HepG2 (cell line): ENCODE data around the gene BTBD19. TPM values are rescaled to one million over a fixed set of nuclear protein-coding genes. Genes with fewer than 3 reads are reported as not detected.

Source experiments
- ARNTL ChIP-seq: sonication (generic); formaldehyde crosslinking; IDR thresholded peaks from 2 replicates; pipeline ENCODE4 v1.4.0; 2020; ENCODE audit warnings: mild to moderate bottlenecking, missing genetic modification reagents
- ATRX ChIP-seq: sonication (generic); formaldehyde crosslinking; IDR thresholded peaks from 2 replicates; pipeline ENCODE4 v1.4.0; 2020; ENCODE audit warnings: missing genetic modification reagents, borderline replicate concordance
- CBFB ChIP-seq: sonication (generic); formaldehyde crosslinking; IDR thresholded peaks from 2 replicates; pipeline ENCODE4 v1.4.0; 2020; ENCODE audit warnings: missing genetic modification reagents
- CREM ChIP-seq, 2 experiments: sonication (generic) in 1 of 2; formaldehyde crosslinking in 1 of 2; IDR thresholded peaks; 2 replicates each; pipeline versions ENCODE4 v1.4.0 to v1.6.1; 2016 to 2020; ENCODE audit warnings: antibody characterized with exemption in 1 of 2, mild to moderate bottlenecking in 1 of 2, missing genetic modification reagents in 1 of 2
- HOXA3 ChIP-seq: sonication (generic); formaldehyde crosslinking; IDR thresholded peaks from 2 replicates; pipeline ENCODE4 v1.5.0; 2020; ENCODE audit warnings: missing genetic modification reagents
- MATR3 ChIP-seq: sonication (generic); formaldehyde crosslinking; IDR thresholded peaks from 2 replicates; pipeline ENCODE4 v1.4.0; 2020; ENCODE audit warnings: missing genetic modification reagents
- NFKB2 ChIP-seq: sonication (generic); formaldehyde crosslinking; IDR thresholded peaks from 2 replicates; pipeline ENCODE4 v1.4.0; 2020; ENCODE audit warnings: missing genetic modification reagents, borderline replicate concordance
- SAFB2 ChIP-seq: sonication (generic); formaldehyde crosslinking; IDR thresholded peaks from 2 replicates; pipeline ENCODE4 v1.5.1; 2020; ENCODE audit warnings: missing genetic modification reagents, low read depth, mild to moderate bottlenecking, borderline replicate concordance
- SMYD3 ChIP-seq: sonication (generic); formaldehyde crosslinking; IDR thresholded peaks from 2 replicates; pipeline ENCODE4 v1.8.1; 2023; ENCODE audit warnings: mild to moderate bottlenecking, missing genetic modification reagents
- STAT5B ChIP-seq: sonication (generic); formaldehyde crosslinking; IDR thresholded peaks from 2 replicates; pipeline ENCODE4 v1.4.0; 2020; ENCODE audit warnings: missing genetic modification reagents
- TRIM24 ChIP-seq: sonication (generic); formaldehyde crosslinking; IDR thresholded peaks from 2 replicates; pipeline ENCODE4 v1.8.0; 2022; ENCODE audit warnings: mild to moderate bottlenecking, missing genetic modification reagents
- ZNF136 ChIP-seq: sonication (generic); formaldehyde crosslinking; IDR thresholded peaks from 2 replicates; pipeline ENCODE4 v1.8.1; 2022; ENCODE audit warnings: low read depth, mild to moderate bottlenecking, moderate library complexity, missing genetic modification reagents
- ZNF343 ChIP-seq: sonication (generic); formaldehyde crosslinking; IDR thresholded peaks from 2 replicates; pipeline ENCODE4 v1.4.0; 2020; ENCODE audit warnings: mild to moderate bottlenecking, missing genetic modification reagents
- ZNF350 ChIP-seq: sonication (generic); formaldehyde crosslinking; IDR thresholded peaks from 2 replicates; pipeline ENCODE4 v1.4.0; 2020; ENCODE audit warnings: mild to moderate bottlenecking, low read depth, missing genetic modification reagents, borderline replicate concordance
- ZNF567 ChIP-seq: sonication (generic); formaldehyde crosslinking; IDR thresholded peaks from 2 replicates; pipeline ENCODE4 v1.8.1; 2023; ENCODE audit warnings: mild to moderate bottlenecking, missing genetic modification reagents, borderline replicate concordance
- polyA plus RNA-seq, 8 experiments: library from polyadenylated mRNA; depleted of rRNA in 3 of 8; stranded (reverse) in 7 of 8; unstranded in 1 of 8; fragments of >200 nt; fragmentation: Illumina TruSeq in 4 of 8; extraction: Trizol in 4 of 8; gene quantifications; 2 replicates each; pipeline versions ENCODE4 v1.2.1 to v1.2.3, GENCODE V29; 2011 to 2016; ENCODE audit warnings: low read depth in 4 of 8, missing spikeins in 1 of 8, mixed read lengths in 1 of 8; ENCODE audit not compliant: insufficient read depth in 1 of 8
- total RNA-seq, 5 experiments: library from RNA; depleted of rRNA; stranded (reverse); fragments of >200 nt; fragmentation: Illumina TruSeq; extraction: Trizol; gene quantifications; 2 replicates each; pipeline ENCODE4 v1.2.3, GENCODE V29; 2016; ENCODE audit warnings: low read depth in 1 of 5
- TF ChIP-seq, protein P1 (sequence below): sonication (generic); formaldehyde crosslinking; IDR thresholded peaks from 2 replicates; pipeline ENCODE4 v1.8.1; 2023; ENCODE audit warnings: mild to moderate bottlenecking, inconsistent platforms, moderate library complexity, missing genetic modification reagents, borderline replicate concordance
- TF ChIP-seq, protein P2 (sequence below): sonication (generic); formaldehyde crosslinking; IDR thresholded peaks from 2 replicates; pipeline ENCODE4 v1.4.0; 2020; ENCODE audit warnings: missing genetic modification reagents
- TF ChIP-seq, protein P3 (sequence below): IDR thresholded peaks from 2 replicates; pipeline ENCODE4 v1.6.1; 2016
- TF ChIP-seq, protein P4 (sequence below): sonication (generic); formaldehyde crosslinking; IDR thresholded peaks from 2 replicates; pipeline ENCODE4 v1.5.0; 2020; ENCODE audit warnings: missing genetic modification reagents
- TF ChIP-seq, protein P5 (sequence below): sonication (generic); formaldehyde crosslinking; IDR thresholded peaks from 2 replicates; pipeline ENCODE4 v1.4.0; 2020; ENCODE audit warnings: missing genetic modification reagents
- TF ChIP-seq, protein P6 (sequence below): sonication (generic); formaldehyde crosslinking; IDR thresholded peaks from 2 replicates; pipeline ENCODE4 v1.4.0; 2020; ENCODE audit warnings: mild to moderate bottlenecking, missing genetic modification reagents

BTBD19 gene
- total and polyA plus RNA-seq, 2 of the 13 experiments (the other 11 are each of a cell fraction or from before 2014, with no cell fraction given), result 2.7 to 6.7 TPM

DNA sequence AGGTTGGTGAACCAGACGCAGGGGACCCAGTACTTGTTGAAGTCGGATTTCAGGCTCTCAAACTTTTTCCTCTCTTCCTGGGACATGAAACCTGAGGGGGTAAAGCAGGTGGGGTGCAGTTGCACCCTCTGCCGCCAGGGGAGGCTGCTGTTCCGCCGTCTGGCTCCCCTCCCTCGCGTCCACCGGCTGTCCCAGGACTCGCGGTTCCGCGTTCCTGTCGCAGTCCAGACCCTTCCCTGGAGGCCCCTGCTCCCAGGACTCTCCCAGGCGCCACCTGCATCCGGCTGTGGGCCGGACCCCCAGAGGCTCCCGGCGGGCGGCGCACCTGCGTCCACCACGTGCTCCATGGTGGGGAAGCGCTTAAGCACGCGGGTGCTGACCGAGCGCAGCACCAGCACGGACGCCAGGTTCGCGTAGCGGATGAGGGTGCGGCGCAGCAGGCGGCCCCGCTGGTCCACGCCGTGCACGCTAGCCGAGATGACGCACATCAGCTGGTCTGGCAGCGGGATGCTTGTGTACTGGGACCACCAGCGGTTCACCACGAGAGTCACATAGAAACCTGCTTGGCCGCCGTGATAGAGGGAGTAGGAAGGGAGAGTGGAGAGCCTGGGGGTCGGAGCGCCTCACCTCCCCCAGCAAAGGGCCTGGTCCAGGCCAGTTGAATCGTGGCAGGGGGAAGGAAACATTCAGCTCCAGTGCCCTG, 22.0 kb upstream of the BTBD19 start (continued):
- TF ChIP-seq, protein P1, sequence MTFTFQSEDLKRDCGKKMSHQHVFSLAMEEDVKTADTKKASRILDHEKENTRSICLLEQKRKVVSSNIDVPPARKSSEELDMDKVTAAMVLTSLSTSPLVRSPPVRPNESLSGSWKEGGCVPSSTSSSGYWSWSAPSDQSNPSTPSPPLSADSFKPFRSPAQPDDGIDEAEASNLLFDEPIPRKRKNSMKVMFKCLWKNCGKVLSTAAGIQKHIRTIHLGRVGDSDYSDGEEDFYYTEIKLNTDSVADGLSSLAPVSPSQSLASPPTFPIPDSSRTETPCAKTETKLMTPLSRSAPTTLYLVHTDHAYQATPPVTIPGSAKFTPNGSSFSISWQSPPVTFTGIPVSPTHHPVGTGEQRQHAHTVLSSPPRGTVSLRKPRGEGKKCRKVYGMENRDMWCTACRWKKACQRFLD, result no peak
- TF ChIP-seq SMYD3 (CRISPR knock-in tag) (no peak), MATR3 (CRISPR knock-in tag) (no peak), ARNTL (CRISPR knock-in tag) (no peak), STAT5B (CRISPR knock-in tag) (0 out of 2 replicates have a peak, but pooled peaks have one; percentile 70), SAFB2 (peak; percentile 52; the same call in 1 of the 2 replicates), NFKB2 (CRISPR knock-in tag) (no peak; the same call in 1 of the 2 replicates), ZNF567 (CRISPR knock-in tag) (no peak), ZNF136 (no peak), HOXA3 (peak; percentile 80), CREM (IDR thresholded peaks at IDR 0.05) (no peak), CREM (CRISPR knock-in tag; IDR thresholded peaks at IDR 0.05) (no peak), CBFB (CRISPR knock-in tag) (peak; percentile 75), ZNF343 (no peak), ZNF350 (CRISPR knock-in tag) (0 out of 2 replicates have a peak, but pooled peaks have one; percentile 25), ATRX (CRISPR knock-in tag) (no peak), TRIM24 (CRISPR knock-in tag) (no peak)
- TF ChIP-seq, protein P2, sequence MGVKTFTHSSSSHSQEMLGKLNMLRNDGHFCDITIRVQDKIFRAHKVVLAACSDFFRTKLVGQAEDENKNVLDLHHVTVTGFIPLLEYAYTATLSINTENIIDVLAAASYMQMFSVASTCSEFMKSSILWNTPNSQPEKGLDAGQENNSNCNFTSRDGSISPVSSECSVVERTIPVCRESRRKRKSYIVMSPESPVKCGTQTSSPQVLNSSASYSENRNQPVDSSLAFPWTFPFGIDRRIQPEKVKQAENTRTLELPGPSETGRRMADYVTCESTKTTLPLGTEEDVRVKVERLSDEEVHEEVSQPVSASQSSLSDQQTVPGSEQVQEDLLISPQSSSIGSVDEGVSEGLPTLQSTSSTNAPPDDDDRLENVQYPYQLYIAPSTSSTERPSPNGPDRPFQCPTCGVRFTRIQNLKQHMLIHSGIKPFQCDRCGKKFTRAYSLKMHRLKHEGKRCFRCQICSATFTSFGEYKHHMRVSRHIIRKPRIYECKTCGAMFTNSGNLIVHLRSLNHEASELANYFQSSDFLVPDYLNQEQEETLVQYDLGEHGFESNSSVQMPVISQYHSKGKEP, result no peak
- TF ChIP-seq, protein P3, sequence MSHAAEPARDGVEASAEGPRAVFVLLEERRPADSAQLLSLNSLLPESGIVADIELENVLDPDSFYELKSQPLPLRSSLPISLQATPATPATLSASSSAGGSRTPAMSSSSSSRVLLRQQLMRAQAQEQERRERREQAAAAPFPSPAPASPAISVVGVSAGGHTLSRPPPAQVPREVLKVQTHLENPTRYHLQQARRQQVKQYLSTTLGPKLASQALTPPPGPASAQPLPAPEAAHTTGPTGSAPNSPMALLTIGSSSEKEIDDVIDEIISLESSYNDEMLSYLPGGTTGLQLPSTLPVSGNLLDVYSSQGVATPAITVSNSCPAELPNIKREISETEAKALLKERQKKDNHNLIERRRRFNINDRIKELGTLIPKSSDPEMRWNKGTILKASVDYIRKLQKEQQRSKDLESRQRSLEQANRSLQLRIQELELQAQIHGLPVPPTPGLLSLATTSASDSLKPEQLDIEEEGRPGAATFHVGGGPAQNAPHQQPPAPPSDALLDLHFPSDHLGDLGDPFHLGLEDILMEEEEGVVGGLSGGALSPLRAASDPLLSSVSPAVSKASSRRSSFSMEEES (CRISPR knock-in tag), result 0 out of 2 replicates have a peak, but pooled peaks have one; percentile 29
- TF ChIP-seq, protein P4, sequence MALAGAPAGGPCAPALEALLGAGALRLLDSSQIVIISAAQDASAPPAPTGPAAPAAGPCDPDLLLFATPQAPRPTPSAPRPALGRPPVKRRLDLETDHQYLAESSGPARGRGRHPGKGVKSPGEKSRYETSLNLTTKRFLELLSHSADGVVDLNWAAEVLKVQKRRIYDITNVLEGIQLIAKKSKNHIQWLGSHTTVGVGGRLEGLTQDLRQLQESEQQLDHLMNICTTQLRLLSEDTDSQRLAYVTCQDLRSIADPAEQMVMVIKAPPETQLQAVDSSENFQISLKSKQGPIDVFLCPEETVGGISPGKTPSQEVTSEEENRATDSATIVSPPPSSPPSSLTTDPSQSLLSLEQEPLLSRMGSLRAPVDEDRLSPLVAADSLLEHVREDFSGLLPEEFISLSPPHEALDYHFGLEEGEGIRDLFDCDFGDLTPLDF (CRISPR knock-in tag), result no peak
- TF ChIP-seq, protein P5, sequence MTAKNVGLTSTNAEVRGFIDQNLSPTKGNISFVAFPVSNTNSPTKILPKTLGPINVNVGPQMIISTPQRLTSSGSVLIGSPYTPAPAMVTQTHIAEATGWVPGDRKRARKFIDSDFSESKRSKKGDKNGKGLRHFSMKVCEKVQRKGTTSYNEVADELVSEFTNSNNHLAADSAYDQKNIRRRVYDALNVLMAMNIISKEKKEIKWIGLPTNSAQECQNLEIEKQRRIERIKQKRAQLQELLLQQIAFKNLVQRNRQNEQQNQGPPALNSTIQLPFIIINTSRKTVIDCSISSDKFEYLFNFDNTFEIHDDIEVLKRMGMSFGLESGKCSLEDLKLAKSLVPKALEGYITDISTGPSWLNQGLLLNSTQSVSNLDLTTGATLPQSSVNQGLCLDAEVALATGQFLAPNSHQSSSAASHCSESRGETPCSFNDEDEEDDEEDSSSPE (CRISPR knock-in tag), result peak; percentile 26; the same call in 1 of the 2 replicates
- TF ChIP-seq, protein P6, sequence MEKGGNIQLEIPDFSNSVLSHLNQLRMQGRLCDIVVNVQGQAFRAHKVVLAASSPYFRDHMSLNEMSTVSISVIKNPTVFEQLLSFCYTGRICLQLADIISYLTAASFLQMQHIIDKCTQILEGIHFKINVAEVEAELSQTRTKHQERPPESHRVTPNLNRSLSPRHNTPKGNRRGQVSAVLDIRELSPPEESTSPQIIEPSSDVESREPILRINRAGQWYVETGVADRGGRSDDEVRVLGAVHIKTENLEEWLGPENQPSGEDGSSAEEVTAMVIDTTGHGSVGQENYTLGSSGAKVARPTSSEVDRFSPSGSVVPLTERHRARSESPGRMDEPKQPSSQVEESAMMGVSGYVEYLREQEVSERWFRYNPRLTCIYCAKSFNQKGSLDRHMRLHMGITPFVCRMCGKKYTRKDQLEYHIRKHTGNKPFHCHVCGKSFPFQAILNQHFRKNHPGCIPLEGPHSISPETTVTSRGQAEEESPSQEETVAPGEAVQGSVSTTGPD (CRISPR knock-in tag), result no peak
